AG04450 (cell line): ENCODE data around the gene FYN. TPM values are rescaled to one million over a fixed set of nuclear protein-coding genes. Genes with fewer than 3 reads are reported as not detected.

ENCODE experiments used
- CTCF ChIA-PET: fragments of 300-600, 350-600 bp; formaldehyde crosslinking; extraction: SDS; loops from one replicate; lab custom pipeline; 2022; ENCODE audit warnings: antibody characterized with exemption, inconsistent platforms; lab: Charles Lee
- POLR2A ChIA-PET: fragments of 350-600 bp; formaldehyde crosslinking; extraction: SDS; loops from one replicate; lab custom pipeline; 2021; ENCODE audit warnings: antibody characterized with exemption, inconsistent platforms; lab: Yijun Ruan, JAX
- DNase-seq: peaks from one replicate; pipeline ENCODE4 v3.0.0-alpha.2; 2011; ENCODE audit warnings: low read depth, low spot score
- H3K27ac ChIP-seq: one replicate; pipeline ENCODE4 v1.5.1; 2012; ENCODE audit warnings: low read depth, low read length, control low read depth
- H3K27me3 ChIP-seq: one replicate; pipeline ENCODE4 v1.6.0; 2012; ENCODE audit warnings: low read length; ENCODE audit not compliant: control insufficient read depth, insufficient read depth
- H3K4me3 ChIP-seq: 2 replicates; pipeline ENCODE4 v1.5.1; 2011; ENCODE audit warnings: mild to moderate bottlenecking, low read depth, low read length, control low read depth
- H3K9me3 ChIP-seq: 2 replicates; pipeline ENCODE4 v1.5.1; 2012; ENCODE audit warnings: low read length; ENCODE audit not compliant: control insufficient read depth, insufficient read depth
- polyA plus RNA-seq: library from polyadenylated mRNA; depleted of rRNA; stranded (reverse); fragments of >200 nt; gene quantifications from 2 replicates; pipeline ENCODE4 v1.2.3, GENCODE V29; 2011
- TF ChIP-seq, protein P1 (sequence below): IDR thresholded peaks from 2 replicates; pipeline ENCODE4 v1.5.1; 2011; ENCODE audit warnings: low read depth, low read length, control low read depth, inconsistent platforms

Gene FYN
- polyA plus RNA-seq, 1 experiment, result 29.0 TPM

DNA sequence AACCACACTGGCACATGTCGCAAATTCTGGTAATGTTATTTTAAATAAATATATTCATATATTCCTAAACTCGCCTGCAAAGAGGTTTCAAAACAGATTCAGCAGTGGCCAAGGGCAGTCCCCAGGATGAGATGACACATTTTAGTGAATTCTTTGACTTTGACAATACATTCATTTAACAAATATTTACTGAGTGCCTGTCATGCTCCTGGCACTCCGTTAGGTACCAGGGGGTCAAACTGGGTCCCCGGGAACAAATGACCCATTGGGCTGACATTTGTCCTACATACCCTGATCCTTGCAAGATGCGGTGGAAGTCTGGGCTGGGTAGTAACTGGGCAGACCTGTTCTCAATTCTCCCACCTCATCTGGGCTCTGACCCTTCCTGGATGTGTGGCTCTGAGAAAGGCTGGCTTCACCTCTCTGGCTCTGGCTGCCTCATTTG is 74.9 kb downstream of the FYN start:
- H3K27ac ChIP-seq, result no peak overlapping the region
- no peak for DNase-seq
- H3K4me3 ChIP-seq, result no peak overlapping the region
- H3K27me3 ChIP-seq, result no peaks in the 10 kb centered on the region
- H3K9me3 ChIP-seq, result no peaks in the 10 kb centered on the region
- TF ChIP-seq, protein P1, sequence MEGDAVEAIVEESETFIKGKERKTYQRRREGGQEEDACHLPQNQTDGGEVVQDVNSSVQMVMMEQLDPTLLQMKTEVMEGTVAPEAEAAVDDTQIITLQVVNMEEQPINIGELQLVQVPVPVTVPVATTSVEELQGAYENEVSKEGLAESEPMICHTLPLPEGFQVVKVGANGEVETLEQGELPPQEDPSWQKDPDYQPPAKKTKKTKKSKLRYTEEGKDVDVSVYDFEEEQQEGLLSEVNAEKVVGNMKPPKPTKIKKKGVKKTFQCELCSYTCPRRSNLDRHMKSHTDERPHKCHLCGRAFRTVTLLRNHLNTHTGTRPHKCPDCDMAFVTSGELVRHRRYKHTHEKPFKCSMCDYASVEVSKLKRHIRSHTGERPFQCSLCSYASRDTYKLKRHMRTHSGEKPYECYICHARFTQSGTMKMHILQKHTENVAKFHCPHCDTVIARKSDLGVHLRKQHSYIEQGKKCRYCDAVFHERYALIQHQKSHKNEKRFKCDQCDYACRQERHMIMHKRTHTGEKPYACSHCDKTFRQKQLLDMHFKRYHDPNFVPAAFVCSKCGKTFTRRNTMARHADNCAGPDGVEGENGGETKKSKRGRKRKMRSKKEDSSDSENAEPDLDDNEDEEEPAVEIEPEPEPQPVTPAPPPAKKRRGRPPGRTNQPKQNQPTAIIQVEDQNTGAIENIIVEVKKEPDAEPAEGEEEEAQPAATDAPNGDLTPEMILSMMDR, result no peak
- ChIA-PET CTCF (no interaction called here), POLR2A (no interaction called here)

DNA sequence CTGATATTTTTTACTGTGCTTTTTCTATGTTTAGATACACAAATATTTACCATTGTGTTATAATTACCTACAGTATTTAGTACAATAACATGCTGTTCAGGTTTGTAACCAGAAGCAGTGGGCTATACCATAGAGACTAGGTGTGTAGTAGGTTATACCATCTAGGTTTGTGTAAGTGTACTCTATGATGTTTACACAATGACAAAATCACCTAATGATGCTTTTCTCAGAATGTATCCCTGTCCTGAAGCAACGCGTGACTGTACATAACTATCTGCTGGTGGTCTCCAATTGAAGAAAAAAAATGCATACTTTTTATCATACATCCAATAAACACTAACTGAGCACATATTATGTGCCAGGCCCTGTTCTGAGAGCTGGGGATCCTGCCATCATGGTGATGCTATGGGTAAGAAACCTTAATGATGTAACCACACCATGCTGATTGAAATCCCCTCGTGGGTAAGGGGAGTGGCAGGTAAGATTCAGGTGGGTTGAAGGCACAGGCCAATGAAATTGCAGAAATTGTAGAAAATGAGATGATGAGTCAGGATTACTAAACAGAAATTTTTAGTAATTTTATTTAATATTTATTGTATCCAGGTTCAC is 76.8 kb downstream of the FYN start:
- no peak overlapping the region for H3K27ac ChIP-seq
- no peaks in the 10 kb centered on the region for H3K9me3 ChIP-seq
- TF ChIP-seq, protein P1, result no peak
- no peaks in the 10 kb centered on the region for H3K27me3 ChIP-seq
- ChIA-PET POLR2A (no interaction called here), CTCF (no interaction called here)
- H3K4me3 ChIP-seq, result no peak overlapping the region
- no peak for DNase-seq

DNA sequence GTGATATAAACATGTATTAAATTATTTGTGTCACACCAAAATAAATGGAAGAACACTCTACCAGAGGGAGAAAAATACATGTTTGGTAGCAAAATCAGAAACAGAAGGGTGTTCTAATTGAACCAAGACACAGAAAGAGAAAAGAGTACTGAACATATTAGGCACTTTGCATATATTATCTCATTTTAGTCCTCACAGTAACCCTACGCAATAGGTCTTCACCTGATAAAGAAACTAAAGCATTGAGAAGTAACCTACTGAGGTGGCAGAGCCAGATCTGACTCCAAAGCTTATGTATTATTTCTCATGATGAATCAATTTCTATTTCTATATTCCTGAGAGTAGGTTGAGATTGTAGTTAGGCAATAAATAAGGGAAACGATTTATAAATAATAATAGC is 77.7 kb downstream of the FYN start:
- POLR2A ChIA-PET, result no interaction called here
- CTCF ChIA-PET, result no interaction called here
- no peak overlapping the region for H3K4me3 ChIP-seq
- no peak overlapping the region for H3K27ac ChIP-seq
- no peak for DNase-seq
- no peaks in the 10 kb centered on the region for H3K27me3 ChIP-seq
- no peaks in the 10 kb centered on the region for H3K9me3 ChIP-seq
- TF ChIP-seq, protein P1, result no peak

DNA sequence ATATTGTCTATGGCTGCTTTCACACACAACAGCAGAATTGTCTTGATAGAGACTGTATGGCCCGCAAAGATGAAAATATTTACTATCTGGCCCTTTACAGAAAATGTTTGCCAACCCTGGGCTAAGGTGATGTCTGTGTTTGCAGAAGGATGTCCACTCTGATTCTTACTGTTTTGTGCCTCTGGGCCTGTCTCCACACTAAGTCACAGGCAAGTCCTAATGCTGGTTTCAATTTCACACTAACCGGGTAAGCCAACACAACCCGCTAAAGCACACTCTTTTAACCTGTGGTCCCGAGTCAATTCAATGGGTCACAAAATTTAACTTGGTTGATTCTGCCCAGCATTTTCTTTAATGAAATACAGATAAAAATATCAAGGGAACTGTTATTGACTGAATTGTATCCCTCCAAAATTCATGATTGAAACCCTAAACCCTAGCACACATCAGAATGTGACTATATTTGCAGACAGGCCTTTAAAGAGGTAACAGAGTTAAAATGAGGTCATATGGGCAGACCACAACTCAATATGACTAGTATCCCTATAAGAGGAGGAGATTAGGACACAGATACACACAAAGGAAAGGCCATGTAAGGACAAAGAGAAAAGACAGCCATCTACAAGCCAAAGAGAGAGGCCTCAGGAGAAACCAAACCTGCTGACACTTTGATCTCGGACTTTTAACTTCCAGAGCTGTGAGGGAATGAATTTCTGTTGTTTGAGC is 78.4 kb downstream of the FYN start:
- CTCF ChIA-PET, result no interaction called here

DNA sequence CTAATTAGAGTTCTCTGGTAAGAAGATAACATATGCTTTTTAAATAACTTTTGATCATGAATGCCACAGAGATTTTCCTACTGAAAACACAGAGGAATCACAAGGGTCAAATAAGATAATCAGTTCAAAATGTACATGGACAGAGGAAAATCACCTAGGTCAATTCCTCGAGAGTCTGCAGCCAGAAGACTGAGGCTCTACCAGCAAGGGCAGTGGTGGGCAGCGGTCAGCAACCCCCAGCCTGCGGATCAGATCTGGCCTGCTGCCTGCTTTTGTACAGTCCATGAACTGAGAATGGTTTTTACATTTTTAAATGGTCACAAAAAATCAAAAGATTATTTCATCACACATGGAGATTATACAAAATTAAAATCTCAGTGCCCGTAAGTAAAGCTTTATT is 79.0 kb downstream of the FYN start:
- no peak overlapping the region for H3K4me3 ChIP-seq
- no peak overlapping the region for H3K27ac ChIP-seq
- TF ChIP-seq, protein P1, result no peak
- H3K27me3 ChIP-seq, result no peaks in the 10 kb centered on the region
- no peak for DNase-seq
- ChIA-PET POLR2A (no interaction called here), CTCF (no interaction called here)
- H3K9me3 ChIP-seq, result no peaks in the 10 kb centered on the region

More for the DNA sequence above, 78.4 kb downstream of the FYN start:
- Histone ChIP-seq H3K4me3 (no peak overlapping the region), H3K27ac (no peak overlapping the region), H3K9me3 (no peaks in the 10 kb centered on the region), H3K27me3 (no peaks in the 10 kb centered on the region)
- DNase-seq, result no peak
- TF ChIP-seq, protein P1, result no peak
- POLR2A ChIA-PET, result no interaction called here
